Esophagus (tissue), 2 donors: ENCODE measurements around the gene CALR3. TPM values are rescaled to one million over a fixed set of nuclear protein-coding genes. Genes with fewer than 3 reads are reported as not detected.

ENCODE experiments used
- H3K27ac ChIP-seq, 2 donors: one replicate each; pipeline ENCODE4 v1.5.1; 2013; ENCODE audit warnings: low read depth in 2 of 2, mild to moderate bottlenecking in 2 of 2, inconsistent platforms in 1 of 2, low read length in 1 of 2, moderate library complexity in 1 of 2
- H3K27me3 ChIP-seq, 2 donors: one replicate each; pipeline ENCODE4 v1.6.1; 2013; ENCODE audit warnings: low read length in 2 of 2, control low read depth in 1 of 2, mild to moderate bottlenecking in 1 of 2; ENCODE audit not compliant: insufficient read depth in 2 of 2, control insufficient read depth in 1 of 2
- H3K36me3 ChIP-seq, 2 donors: one replicate each; pipeline ENCODE4 v1.6.1; 2013; ENCODE audit warnings: low read length in 1 of 2; ENCODE audit not compliant: control insufficient read depth in 2 of 2, insufficient read depth in 2 of 2
- H3K4me1 ChIP-seq, 2 donors: one replicate each; pipeline ENCODE4 v1.6.1; 2013; ENCODE audit warnings: low read length in 1 of 2; ENCODE audit not compliant: control insufficient read depth in 2 of 2, insufficient read depth in 2 of 2
- H3K4me3 ChIP-seq, 2 donors: one replicate each; pipeline ENCODE4 v1.5.1; 2013; ENCODE audit warnings: low read length in 2 of 2, mild to moderate bottlenecking in 2 of 2, low read depth in 1 of 2, moderate library complexity in 1 of 2
- H3K9me3 ChIP-seq, 2 donors: one replicate each; pipeline ENCODE4 v1.6.1; 2013; ENCODE audit warnings: mild to moderate bottlenecking in 2 of 2, low read depth in 1 of 2, low read length in 1 of 2, moderate library complexity in 1 of 2; ENCODE audit not compliant: control insufficient read depth in 2 of 2, insufficient read depth in 1 of 2
- WGBS, 2 donors: extraction: QIAGEN DNeasy Blood & Tissue Kit; methylation state at CpG; one replicate each; pipeline ENCODE4 v1.1.7; 2013; 5-methylcytosine and 5-hydroxymethylcytosine counted together
- polyA plus RNA-seq, 2 donors: library from polyadenylated mRNA; stranded (reverse); fragments of 200-250 nt; gene quantifications; one replicate each; pipeline ENCODE4 v1.2.3, GENCODE V29; 2013
- donor health status: healthy with polysubstance abuse.
- donor health status: Bipolar disorder and iron deficiency.

CALR3 gene
- polyA plus RNA-seq, 2 donors, result 0.02 TPM; not detected in 1

GRCh38 chr19:16441661-16442162, 54.3 kb downstream of the CALR3 start:
- Histone ChIP-seq H3K9me3 (no peaks in the 10 kb centered on the region), H3K4me1 (peaks cover 6 to 10% of the 10 kb centered on the region in 2 donors)
- WGBS, 2 donors, result 81 to 88% methylated on average over 14 of the region's 14 CpGs

GRCh38 chr19:16436780-16437332, 59.1 kb downstream of the CALR3 start:
- H3K36me3 ChIP-seq, result peaks cover 0 to 20% of the 10 kb centered on the region in 2 donors
- WGBS, 2 donors, result 80 to 82% methylated on average over 6 of the region's 6 CpGs
- H3K4me1 ChIP-seq, result no peaks in the 10 kb centered on the region

More at GRCh38 chr19:16441661-16442162, 54.3 kb downstream of the CALR3 start:
- Histone ChIP-seq H3K27me3 (no peaks in the 10 kb centered on the region), H3K27ac (no peak overlapping the region), H3K36me3 (peaks cover 0 to 14% of the 10 kb centered on the region in 2 donors), H3K4me3 (no peak overlapping the region)

GRCh38 chr19:16435999-16436650, 59.8 kb downstream of the CALR3 start:
- Histone ChIP-seq H3K4me3 (no peak overlapping the region), H3K27ac (peak overlapping the region in 1 of 2 donors; percentile 38), H3K9me3 (no peaks in the 10 kb centered on the region), H3K27me3 (no peaks in the 10 kb centered on the region), H3K4me1 (no peaks in the 10 kb centered on the region), H3K36me3 (peaks cover 0 to 20% of the 10 kb centered on the region in 2 donors)
- WGBS, 2 donors, result 59 to 65% methylated on average over 9 of the region's 9 CpGs

More at GRCh38 chr19:16436780-16437332, 59.1 kb downstream of the CALR3 start:
- no peaks in the 10 kb centered on the region for H3K9me3 ChIP-seq
- no peak overlapping the region for H3K4me3 ChIP-seq
- no peaks in the 10 kb centered on the region for H3K27me3 ChIP-seq
- H3K27ac ChIP-seq, result no peak overlapping the region

GRCh38 chr19:16435238-16435917, 60.6 kb downstream of the CALR3 start:
- Histone ChIP-seq H3K4me3 (no peak overlapping the region), H3K4me1 (no peaks in the 10 kb centered on the region), H3K36me3 (peaks cover 0 to 18% of the 10 kb centered on the region in 2 donors), H3K27me3 (no peaks in the 10 kb centered on the region), H3K9me3 (no peaks in the 10 kb centered on the region), H3K27ac (peak overlapping the region in 1 of 2 donors; percentile 38)
- WGBS, 2 donors, result 60 to 78% methylated on average over 11 of the region's 11 CpGs

GRCh38 chr19:16433986-16434385, 62.0 kb downstream of the CALR3 start:
- 96 to 100% methylated on average over 3 of the region's 3 CpGs for WGBS, 2 donors
- H3K4me3 ChIP-seq, result no peak overlapping the region
- no peaks in the 10 kb centered on the region for H3K27me3 ChIP-seq
- H3K9me3 ChIP-seq, result no peaks in the 10 kb centered on the region
- peaks cover 0 to 9% of the 10 kb centered on the region in 2 donors for H3K4me1 ChIP-seq
- peaks cover 0 to 31% of the 10 kb centered on the region in 2 donors for H3K36me3 ChIP-seq
- H3K27ac ChIP-seq, result no peak overlapping the region

GRCh38 chr19:16429759-16430091, 66.2 kb downstream of the CALR3 start:
- peaks cover 0 to 10% of the 10 kb centered on the region in 2 donors for H3K4me1 ChIP-seq
- H3K9me3 ChIP-seq, result no peaks in the 10 kb centered on the region
- H3K27me3 ChIP-seq, result no peaks in the 10 kb centered on the region
- H3K27ac ChIP-seq, result peak overlapping the region; percentile 21 to 28
- 81 to 86% methylated on average over 3 of the region's 3 CpGs for WGBS, 2 donors
- no peak overlapping the region for H3K4me3 ChIP-seq
- peaks cover 0 to 41% of the 10 kb centered on the region in 2 donors for H3K36me3 ChIP-seq

- no peak overlapping the region for H3K4me3 ChIP-seq
- peaks cover 0 to 10% of the 10 kb centered on the region in 2 donors for H3K4me1 ChIP-seq
- peaks cover 4 to 39% of the 10 kb centered on the region in 2 donors for H3K36me3 ChIP-seq
- 45% methylated on average over 13 of the region's 13 CpGs for WGBS, 2 donors
- no peaks in the 10 kb centered on the region for H3K9me3 ChIP-seq
- H3K27ac ChIP-seq, result peak overlapping the region; percentile 21 to 28
- no peaks in the 10 kb centered on the region for H3K27me3 ChIP-seq
Measured at GRCh38 chr19:16429066-16429758, 66.8 kb downstream of the CALR3 start.

Other genes with a start within 250 kb of the CALR3 start
- 10 to 100 TPM in 1 of 2 donors, 1 to 10 TPM in 1; 2.4 to 12.1 TPM for gene KLF2, start 171.3 kb downstream of the CALR3 start, polyA plus RNA-seq
- gene EPS15L1, start 24.2 kb downstream of the CALR3 start, polyA plus RNA-seq, result 10 to 100 TPM; 17.7 to 20.2 TPM
- 1 to 10 TPM; 1.6 to 2.5 TPM for gene C19orf44, start 227 bp upstream of the CALR3 start, polyA plus RNA-seq
- gene CHERP, start 46.3 kb upstream of the CALR3 start, polyA plus RNA-seq, result 10 to 100 TPM; 15.2 to 20.1 TPM
- 10 to 100 TPM; 15.5 to 20.6 TPM for gene SLC35E1, start 76.2 kb upstream of the CALR3 start, polyA plus RNA-seq
- 1 to 10 TPM; 5.0 to 5.5 TPM for gene MED26, start 132.0 kb upstream of the CALR3 start, polyA plus RNA-seq
- gene SMIM7, start 164.0 kb upstream of the CALR3 start, polyA plus RNA-seq, result 10 to 100 TPM; 41.3 to 52.0 TPM
- gene TMEM38A, start 165.0 kb upstream of the CALR3 start, polyA plus RNA-seq, result 1 to 10 TPM; 1.3 to 2.6 TPM
- gene NWD1, start 223.7 kb upstream of the CALR3 start, polyA plus RNA-seq, result under 1 TPM; 0.06 to 0.22 TPM